Hematopoietic multipotent progenitor cell treated with erythropoietin and hydrocortisone succinate and interleukin-3 and kit ligand, for 4 days (in vitro differentiated cells): ENCODE data around the gene TRAF5.

Source experiments
- DNase-seq: peaks from one replicate; pipeline ENCODE4 v3.0.0-alpha.2; 2015

The TRAF5 gene, protein sequence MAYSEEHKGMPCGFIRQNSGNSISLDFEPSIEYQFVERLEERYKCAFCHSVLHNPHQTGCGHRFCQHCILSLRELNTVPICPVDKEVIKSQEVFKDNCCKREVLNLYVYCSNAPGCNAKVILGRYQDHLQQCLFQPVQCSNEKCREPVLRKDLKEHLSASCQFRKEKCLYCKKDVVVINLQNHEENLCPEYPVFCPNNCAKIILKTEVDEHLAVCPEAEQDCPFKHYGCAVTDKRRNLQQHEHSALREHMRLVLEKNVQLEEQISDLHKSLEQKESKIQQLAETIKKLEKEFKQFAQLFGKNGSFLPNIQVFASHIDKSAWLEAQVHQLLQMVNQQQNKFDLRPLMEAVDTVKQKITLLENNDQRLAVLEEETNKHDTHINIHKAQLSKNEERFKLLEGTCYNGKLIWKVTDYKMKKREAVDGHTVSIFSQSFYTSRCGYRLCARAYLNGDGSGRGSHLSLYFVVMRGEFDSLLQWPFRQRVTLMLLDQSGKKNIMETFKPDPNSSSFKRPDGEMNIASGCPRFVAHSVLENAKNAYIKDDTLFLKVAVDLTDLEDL

DNA sequence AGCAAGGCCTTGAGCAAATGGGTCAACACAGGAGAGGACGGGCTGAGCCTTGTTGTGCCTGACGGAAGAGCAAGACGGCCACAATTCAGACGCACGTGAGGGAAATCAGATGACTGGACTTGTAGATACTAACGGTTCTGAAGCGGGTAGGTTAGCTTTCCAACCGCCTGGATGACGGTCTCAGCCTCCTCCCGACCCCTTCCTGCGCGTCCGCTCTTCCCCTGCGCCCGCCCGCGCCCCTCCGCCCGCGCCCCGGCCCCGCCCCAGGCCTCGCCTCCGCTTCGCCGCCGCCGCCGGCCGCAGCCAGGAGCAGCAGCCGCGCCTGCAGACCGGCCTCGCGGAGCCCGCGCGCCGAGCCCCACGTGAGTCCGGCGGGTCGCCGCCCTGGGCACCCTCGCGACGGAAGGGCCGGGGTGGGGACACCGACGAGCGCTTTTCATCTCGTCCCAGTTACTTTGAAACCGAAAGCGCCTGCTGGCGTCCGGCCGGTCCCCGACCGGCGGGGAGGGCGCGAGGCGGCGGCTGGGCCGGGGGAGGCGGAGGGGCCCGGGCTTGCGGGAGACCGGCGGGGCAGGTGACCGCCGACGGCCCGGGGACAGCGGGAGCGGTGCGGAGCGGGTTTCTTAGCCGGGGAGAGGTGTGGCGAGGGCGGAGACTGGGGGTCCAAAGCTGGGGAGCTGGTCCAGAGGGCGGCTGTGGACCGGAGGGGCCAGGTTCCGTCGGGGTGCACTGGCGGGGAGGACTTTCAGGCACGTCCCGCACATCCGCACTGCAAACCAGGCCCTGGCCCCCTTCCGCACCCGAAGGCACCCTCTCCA, at the start of gene TRAF5:
TSS of gene TRAF5 (plus strand) at position 306 of the 818 bp plus-strand sequence. CDS start 26,407 bp downstream, outside the sequence.
- peak; percentile 78 for DNase-seq

DNA sequence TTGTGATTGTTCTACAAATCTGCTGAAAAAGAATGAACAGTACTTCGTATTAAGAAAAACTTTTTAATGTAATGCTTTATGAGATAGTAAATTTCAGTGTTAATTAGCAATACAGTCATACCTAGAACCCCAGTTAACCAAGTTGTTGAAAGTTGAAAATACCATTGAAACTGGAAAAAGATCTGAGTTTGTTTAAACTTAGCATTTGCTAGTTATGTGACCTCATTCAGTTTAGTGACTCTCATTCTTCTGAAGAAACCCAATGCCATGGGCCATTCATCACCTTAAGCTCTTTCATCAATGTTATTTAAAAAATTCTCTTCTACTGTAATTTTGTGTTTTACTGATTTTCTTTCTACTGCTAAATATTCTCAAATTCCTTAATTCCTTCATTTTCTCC, 47.3 kb upstream of the TRAF5 start:
- no peak for DNase-seq

DNA sequence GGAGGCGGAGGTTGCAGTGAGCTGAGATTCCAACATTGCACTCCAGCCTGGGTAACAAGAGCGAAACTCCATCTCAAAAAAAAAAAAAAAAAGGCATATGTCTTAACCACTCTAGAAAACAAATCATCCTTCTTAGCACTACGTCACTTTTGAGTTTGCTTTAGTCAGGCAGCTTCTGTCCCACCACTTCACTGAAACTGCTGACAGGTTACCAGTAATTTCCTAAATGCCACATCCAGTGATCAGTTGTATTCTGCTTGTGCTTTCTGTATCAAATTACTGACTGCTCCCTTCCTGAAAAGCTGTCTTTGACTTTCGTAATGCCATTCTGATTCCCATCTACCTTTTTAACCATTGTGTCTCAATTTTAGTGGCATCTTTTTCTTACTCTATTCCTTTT, 45.7 kb upstream of the TRAF5 start:
- no peak for DNase-seq

DNA sequence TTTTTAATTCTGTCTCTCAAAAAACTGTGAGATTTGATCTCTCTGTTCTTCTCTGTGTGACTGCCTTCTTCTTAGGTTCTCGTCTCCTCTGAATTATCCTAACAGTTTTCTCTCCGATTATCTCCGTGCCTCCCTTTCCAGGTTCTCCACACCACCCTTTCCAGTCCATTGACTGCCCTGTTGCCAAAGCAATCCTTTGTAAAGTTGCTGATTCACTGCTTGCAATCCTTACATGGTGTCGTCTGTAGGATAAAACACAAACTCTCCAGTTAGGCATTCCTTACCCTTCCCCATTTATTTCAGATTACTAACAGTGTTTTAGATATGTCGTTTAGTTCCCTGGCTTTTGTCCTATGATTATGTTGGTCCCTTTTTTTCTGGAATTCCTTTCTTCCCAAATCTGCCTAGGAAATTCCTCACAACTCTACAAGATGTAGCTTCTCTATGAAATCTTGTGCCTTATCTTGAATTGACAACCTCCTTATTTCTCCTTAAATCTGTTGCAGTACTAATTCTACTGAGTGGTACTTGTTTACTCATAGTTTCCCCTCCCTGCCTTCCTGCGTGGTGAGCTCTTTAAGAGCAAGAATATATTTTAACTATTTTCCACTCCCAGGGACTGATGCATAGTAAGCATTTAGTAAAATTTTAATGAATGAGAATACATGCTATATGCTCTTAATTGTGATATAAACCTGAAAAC, 45.2 kb upstream of the TRAF5 start:
- no peak for DNase-seq

DNA sequence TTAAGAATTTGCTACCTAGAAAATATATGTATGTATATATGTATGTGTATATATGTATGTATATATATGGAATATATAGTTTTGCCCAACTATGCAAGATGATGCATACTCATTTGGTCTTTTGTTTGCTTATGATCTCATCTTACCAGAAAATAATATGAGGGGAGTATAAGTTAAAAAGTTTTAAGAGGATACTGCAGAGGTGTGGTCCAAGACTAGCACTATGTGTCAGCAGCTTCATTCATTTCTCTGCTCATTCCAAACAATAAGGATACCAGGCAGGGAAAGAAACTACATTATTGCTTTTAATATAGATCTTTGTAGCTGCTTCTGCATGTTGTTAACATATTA, 44.6 kb upstream of the TRAF5 start:
- DNase-seq: no peak

DNA sequence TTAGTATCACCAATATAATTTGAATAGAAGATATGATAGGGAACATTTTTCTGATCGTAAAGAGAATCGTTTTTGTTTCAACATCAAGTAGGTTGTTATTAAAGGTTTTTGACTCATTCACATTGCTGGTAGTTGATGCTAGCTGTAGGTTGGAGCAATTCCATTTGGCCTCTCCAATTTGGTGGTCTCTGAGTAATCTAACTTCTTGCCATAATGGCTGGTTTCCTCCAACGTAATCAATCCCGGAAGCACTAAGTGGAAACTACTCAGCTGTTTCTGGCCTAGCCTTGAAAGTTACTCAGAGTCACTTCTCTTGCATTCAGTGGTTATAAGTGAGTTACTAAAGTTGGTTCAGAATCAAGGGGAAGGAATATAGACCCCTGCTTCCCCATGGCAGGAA, 41.4 kb upstream of the TRAF5 start:
- DNase-seq: no peak

DNA sequence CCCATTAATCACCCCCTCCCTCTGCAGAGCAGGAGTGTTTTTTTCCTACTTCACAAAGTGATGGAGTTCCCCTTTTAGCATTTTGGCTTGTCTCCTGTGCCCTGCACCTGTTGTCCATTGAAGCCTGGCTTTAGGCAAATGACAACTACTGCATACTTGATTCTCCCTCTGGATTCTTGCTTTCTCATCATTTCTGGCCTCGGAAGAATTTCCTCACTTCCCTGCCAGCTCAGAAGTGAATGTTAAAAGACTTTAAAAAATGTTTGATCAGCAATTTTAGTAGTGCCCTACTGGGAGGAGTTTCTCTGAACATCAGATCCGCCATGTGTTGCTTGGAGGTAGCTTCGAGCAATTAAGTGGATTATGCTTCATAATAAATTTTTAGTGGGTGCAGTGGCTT, 39.4 kb upstream of the TRAF5 start:
- DNase-seq: no peak

DNA sequence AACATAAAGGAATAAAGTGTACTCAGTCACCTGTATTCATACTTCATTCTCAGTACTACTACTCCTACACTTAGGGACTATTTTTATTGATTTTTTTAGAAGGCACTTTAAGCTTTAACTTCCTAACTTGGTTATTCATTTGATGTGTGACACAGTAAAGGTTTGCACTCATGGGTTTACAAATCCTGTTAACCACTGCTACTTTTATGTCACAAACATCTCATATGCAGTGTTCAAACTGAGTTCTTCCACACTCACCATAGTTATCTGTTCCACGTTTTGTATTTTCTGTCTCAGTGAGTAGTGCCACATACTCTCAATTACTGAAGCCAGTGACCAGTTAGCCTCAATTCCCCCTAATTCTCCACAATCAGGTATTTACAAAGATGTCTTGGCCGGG, 34.2 kb upstream of the TRAF5 start:
- DNase-seq: no peak

DNA sequence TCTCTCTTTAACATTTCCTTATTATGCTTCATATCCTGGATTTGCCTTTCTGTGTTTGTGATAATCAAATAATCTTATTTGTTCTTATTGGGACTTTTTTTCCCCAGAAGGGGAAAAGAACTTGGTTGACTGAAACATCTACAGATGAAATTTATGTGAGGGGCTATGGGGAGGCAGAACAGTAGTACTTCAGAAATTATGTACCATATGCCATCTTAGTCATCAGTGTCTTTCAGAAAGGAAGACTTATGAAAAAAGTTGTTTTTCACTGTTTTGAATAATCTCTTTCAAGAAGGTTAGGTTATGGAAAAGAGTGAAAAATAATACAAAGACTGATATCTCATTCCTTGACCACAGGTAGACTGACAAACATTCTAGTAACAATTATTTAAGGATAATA, 30.2 kb upstream of the TRAF5 start:
- DNase-seq: no peak

DNA sequence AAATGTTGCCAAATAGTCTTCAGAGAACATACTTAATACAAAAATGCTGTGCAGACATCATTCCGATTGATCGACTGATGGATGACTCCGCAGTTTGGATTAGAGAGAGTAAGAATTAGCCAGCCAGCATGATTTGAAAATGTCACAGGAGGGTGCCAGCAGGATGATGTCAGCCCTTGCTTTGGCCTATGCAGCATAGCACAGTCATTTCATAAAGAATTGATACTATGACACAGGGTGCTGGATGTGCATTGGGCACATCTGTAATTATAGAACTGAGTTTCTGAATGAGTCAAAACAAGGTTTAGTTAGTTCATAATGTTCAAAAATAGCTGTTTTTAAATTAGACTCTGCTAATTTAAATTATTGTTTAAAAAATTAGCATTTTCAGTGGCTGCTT, 21.6 kb upstream of the TRAF5 start:
- no peak for DNase-seq

DNA sequence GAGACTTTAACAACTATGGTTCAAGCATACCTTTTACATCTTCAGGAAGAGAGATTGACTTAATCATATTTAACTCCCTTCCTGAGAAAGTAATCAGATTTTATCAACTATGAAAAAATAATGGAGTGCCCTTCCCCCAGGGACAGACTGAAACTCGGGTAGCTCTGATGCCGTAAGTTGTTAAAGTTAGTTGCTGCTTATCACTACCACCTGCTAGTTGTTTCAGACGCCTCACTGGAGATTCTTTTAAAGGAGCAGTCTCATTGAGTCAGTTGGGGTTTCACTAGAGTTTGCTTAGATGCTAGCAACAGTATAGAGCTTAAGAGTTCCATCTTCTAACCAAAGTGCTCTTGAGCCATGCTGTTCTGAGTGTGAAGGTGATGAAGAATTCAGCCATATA, 17.0 kb upstream of the TRAF5 start:
- peak; percentile 66 for DNase-seq

DNA sequence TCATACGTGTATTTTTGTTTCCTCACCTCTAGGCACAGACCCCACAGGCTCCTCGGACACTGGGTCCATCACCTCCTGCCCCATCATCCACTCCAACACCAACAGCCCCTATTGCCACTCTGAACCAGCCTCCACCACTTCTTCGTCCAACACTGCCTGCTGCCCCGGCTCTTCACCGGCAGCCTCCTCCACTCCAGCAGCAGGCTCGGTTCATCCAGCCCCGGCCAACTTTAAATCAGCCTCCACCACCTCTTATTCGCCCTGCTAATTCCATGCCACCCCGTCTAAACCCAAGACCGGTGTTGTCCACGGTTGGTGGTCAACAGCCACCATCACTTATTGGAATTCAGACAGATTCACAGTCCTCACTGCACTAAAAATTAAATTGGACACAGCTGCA, 13.2 kb upstream of the TRAF5 start:
- DNase-seq: no peak

DNA sequence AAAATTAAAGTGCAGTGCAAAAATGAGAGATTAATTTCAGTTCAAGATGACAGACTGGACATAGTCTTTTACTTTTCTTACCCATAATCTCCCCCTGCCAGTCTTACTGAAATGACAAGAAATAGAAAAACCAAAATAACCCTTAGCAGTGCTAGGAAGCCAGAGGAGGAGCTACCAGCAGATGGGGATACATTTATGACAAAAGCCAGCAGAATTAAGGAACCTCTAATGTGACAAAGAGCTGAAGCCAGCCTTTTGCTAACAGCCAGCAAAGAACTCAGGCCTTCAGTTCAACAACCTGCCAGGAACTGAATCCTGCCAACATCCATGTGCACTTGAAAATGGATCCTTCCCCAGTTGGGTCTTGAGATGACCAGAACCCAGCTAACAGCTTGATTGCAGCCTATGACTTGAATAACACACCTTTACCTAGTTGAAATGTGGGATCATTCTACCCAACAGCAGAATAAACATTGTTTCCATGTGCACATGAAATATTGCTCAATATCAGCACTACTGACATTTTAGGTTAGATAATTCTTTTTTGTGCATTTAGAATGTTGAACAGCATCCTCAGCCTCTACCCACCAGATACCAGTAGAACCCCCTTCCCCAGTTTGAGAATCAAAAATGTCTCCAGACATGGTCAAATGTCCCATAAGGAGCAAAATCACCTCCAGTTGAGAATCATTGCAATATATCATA, 7.9 kb upstream of the TRAF5 start:
- peak; percentile 53 for DNase-seq

DNA sequence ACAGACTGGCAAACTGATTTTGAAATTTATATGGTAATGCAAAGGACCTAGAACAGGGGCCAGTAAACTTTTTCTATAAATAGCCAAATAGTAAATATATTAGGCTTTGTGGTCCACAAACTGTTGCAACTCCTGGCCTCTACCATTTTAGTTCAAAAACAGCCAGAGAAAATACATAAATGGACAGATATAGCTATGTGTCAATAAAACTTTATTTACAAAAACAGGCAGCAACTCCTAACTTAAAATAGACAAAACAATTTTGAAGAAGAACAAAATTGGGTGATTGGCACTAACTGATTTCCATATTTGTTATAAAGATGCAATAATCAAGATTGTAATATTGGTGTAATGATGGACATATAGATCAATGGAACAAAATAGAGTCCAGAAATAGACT, 6.7 kb upstream of the TRAF5 start:
- no peak for DNase-seq

DNA sequence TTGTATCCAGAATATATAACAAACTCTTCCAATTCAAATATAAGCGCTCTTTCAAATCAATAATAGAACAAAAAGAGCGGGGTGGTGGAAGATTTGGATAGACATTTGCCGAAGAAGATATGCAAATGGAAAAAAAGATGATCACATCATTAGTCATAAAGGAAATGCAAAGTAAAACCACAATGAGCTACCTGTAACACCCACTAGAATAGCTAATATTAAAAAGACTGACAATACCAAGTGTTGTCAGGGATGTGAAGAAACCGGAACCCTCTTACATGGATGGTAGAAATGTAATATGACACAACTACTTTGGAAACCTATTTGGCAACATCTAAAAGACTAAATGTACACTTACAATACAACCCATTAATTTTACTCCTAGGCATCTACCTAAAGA, 5.7 kb upstream of the TRAF5 start:
- DNase-seq: no peak

DNA sequence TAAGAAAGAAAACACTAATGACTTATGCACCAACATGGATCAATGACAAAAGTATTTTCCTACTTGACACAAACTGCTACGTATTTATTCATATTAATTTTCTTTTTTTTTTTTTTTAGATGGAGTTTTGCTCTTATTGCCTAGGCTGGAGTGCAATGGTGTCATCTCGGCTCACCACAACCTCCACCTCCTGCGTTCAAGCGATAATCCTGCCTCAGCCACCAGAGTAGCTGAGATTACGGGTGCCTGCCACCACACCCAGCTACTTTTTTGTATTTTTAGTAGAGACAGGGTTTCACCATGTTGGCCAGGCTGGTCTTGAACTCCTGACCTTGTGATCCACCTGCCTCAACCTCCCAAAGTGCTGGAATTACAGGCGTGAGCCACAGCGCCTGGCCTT, 5.0 kb upstream of the TRAF5 start:
- DNase-seq: peak; percentile 56

DNA sequence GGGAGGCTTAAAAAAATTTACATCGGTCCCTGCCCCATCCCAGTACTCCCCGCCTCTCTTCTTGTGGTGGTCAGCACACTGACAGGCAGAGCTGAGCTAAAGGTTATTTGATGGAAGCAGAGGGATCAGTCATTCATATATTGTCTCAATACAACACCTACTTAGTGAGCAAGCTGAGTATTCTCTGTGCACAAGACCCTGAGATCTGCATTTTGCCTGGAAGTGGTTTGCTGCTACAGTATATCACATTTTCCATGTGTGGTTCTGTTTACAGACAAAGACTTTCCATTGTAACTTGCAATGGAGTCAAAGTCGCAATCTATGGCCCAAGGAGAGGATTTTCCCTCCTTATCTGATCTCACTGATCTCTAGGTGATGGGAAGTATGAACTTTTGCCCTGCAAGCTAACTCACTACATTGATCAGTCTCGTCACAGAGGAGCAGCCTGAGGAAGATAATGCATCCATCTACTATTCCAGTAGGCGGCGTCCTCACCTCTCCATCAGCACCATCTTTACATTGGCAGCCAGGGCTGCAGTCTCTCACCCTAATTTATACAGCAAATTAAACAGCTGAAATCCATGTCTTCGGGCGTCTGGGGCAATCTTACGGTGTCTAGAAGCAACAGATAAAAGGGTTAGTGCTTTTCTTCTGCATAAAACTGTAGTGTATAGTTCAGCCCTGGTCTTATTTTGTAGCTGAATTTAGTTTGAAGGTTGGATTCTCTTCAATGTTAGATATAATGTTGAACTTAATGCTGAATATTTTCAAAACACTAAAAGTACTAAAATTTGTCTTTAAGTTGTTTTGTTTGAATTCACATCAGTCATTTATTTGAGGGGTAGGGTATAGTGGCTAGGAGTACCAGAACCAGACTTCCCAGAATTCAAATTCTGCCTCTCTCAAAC, 3.2 kb upstream of the TRAF5 start:
- DNase-seq: peak; percentile 89

DNA sequence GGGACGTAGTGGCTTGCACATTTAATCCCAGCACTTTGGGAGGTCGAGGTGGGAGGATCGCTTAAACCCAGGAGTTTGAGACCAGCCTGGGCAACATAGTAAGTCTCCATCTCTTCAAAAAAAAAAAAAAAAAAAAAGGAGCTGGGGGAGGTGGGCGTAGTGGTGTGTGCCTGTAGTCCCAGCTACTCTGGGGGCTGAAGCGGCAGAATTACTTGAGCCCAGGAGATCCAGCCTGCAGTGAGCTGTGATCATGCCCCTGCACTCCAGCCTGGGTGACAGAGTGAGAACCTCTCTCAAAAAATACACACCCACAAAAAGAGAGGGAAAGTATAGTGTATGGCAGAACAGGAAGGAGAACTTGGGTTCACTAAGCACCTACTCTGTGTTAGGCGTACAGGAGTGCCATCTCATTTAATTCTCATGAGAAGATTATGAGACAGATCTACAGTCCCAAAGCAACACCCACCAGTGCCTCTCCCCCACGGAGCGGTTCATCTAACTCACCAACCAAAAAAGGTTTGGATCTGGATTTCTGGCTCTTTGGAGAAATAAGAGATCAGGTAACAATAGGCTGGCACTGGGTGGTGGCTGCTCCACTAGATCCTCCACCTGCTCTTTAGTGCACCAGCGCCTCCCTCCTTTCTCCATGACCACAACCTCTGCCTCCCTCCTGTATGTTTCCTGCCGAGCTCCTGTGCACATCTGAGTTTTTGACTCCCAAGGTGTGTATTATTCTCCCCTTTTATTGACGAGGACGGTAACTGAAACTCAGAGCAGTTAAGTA, 1.4 kb upstream of the TRAF5 start:
- DNase-seq: no peak

DNA sequence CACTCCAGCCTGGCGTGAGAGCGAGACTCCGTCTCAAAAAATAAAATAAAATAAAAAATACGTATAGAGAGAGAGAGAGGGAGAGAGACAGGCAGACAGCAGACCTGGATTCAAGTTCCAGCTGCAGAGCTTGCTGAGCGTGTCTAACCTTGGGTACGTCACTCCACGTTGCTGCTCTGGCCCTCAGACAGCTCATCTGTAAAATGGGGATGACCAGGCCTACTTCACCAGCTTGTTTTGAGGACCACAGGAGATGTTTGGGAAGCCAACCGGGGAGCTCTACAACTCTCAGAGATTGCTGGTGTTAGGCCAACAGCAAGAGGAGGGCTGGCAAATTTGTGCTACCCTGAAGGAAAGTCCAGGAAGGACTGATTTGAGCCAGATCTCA, 499 bp upstream of the TRAF5 start:
- DNase-seq: no peak

DNA sequence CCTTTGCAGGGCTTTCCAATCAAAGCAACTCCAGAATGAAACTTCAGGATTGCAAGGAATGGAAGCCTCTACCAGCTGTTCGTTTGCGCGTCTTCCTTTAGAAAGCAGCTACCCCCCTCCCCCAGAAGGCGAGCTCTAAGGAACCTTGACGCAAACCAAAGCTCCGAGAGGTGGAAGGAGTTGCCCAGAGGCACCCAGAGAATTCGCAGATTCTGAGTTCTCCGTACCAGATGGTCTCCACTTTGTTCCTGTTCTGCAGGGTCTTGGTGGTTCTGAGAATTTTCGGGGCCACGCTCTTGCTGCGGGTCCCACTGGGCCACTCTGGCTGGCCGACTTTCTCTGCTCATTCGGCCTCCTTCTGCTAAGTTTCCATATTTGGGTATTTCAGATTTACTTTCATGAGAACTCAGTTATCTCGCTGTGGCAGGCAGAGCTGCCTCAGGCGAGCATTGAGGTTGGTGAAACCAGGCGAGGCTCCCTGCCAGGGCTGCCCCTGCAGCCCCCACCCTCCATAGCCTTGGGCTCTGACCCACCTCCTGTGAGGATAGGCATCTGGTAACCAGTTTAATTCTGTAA, 801 bp downstream of the TRAF5 start:
- peak; percentile 88 for DNase-seq
